H9 (cell line): ENCODE measurements around the gene SLC4A11. TPM values are rescaled to one million over a fixed set of nuclear protein-coding genes. Genes with fewer than 3 reads are reported as not detected.

ENCODE experiments used
- DNase-seq: peaks from one replicate; pipeline ENCODE4 v3.0.0-alpha.2; 2017
- H2AFZ ChIP-seq: one replicate; pipeline ENCODE4 v1.6.1; 2013; ENCODE audit warnings: mild to moderate bottlenecking, low read length, control low read depth, moderate library complexity
- H2AK5ac ChIP-seq: 2 replicates; pipeline ENCODE4 v1.6.1; 2013; ENCODE audit warnings: low read length, control low read depth, mixed read lengths; ENCODE audit not compliant: insufficient read length
- H2BK120ac ChIP-seq: one replicate; pipeline ENCODE4 v1.6.1; 2013; ENCODE audit warnings: low read depth, mild to moderate bottlenecking, low read length, control low read depth, inconsistent platforms; ENCODE audit not compliant: poor library complexity, severe bottlenecking
- H2BK12ac ChIP-seq: 2 replicates; pipeline ENCODE4 v1.6.1; 2013; ENCODE audit warnings: low read length, control low read depth, mixed read lengths, low read depth; ENCODE audit not compliant: insufficient read length
- H2BK15ac ChIP-seq: 2 replicates; pipeline ENCODE4 v1.6.1; 2013; ENCODE audit warnings: low read depth, low read length, control low read depth
- H2BK20ac ChIP-seq: one replicate; pipeline ENCODE4 v1.6.1; 2013; ENCODE audit warnings: low read depth, mild to moderate bottlenecking, low read length, control low read depth, inconsistent platforms; ENCODE audit not compliant: poor library complexity, severe bottlenecking
- H2BK5ac ChIP-seq: 2 replicates; pipeline ENCODE4 v1.6.1; 2013; ENCODE audit warnings: low read length, control low read depth, mixed read lengths; ENCODE audit not compliant: insufficient read length
- H3K14ac ChIP-seq: 2 replicates; pipeline ENCODE4 v1.6.1; 2013; ENCODE audit warnings: low read length, control low read depth; ENCODE audit not compliant: insufficient read depth
- H3K18ac ChIP-seq: 2 replicates; pipeline ENCODE4 v1.6.1; 2013; ENCODE audit warnings: low read depth, mild to moderate bottlenecking, mixed read lengths, low read length, control low read depth; ENCODE audit not compliant: insufficient read length
- H3K23ac ChIP-seq: 2 replicates; pipeline ENCODE4 v1.6.1; 2013; ENCODE audit warnings: low read length, control low read depth, mixed read lengths, low read depth; ENCODE audit not compliant: insufficient read length
- H3K23me2 ChIP-seq: 2 replicates; pipeline ENCODE4 v1.6.1; 2013; ENCODE audit warnings: low read depth, mild to moderate bottlenecking, mixed read lengths, low read length, control low read depth; ENCODE audit not compliant: insufficient read length, poor library complexity, severe bottlenecking
- H3K27ac ChIP-seq: 2 replicates; pipeline ENCODE4 v1.5.1; 2013; ENCODE audit warnings: low read length, control low read depth, mixed read lengths, low read depth; ENCODE audit not compliant: insufficient read length
- H3K27me3 ChIP-seq: 2 replicates; pipeline ENCODE4 v1.6.1; 2013; ENCODE audit warnings: low read length, control low read depth, inconsistent platforms; ENCODE audit not compliant: insufficient read depth
- H3K4ac ChIP-seq: 2 replicates; pipeline ENCODE4 v1.6.1; 2013; ENCODE audit warnings: low read depth, mild to moderate bottlenecking, control low read depth, inconsistent platforms, low read length, moderate library complexity
- H3K4me1 ChIP-seq: 2 replicates; pipeline ENCODE4 v1.6.1; 2013; ENCODE audit warnings: low read length, control low read depth, inconsistent platforms; ENCODE audit not compliant: insufficient read depth
- H3K4me2 ChIP-seq: 2 replicates; pipeline ENCODE4 v1.6.1; 2013; ENCODE audit warnings: low read length, control low read depth, mixed read lengths; ENCODE audit not compliant: insufficient read length, insufficient read depth
- H3K56ac ChIP-seq: 2 replicates; pipeline ENCODE4 v1.6.1; 2013; ENCODE audit warnings: low read depth, mild to moderate bottlenecking, mixed read lengths, low read length, control low read depth; ENCODE audit not compliant: insufficient read length
- H3K79me1 ChIP-seq: 2 replicates; pipeline ENCODE4 v1.6.1; 2013; ENCODE audit warnings: low read depth, mild to moderate bottlenecking, moderate library complexity, low read length, control low read depth, inconsistent platforms; ENCODE audit not compliant: insufficient read depth, poor library complexity, severe bottlenecking
- H3K79me2 ChIP-seq: 2 replicates; pipeline ENCODE4 v1.6.1; 2013; ENCODE audit warnings: low read length, control low read depth, inconsistent platforms; ENCODE audit not compliant: insufficient read depth
- H3K9ac ChIP-seq: 2 replicates; pipeline ENCODE4 v1.6.1; 2013; ENCODE audit warnings: low read length, control low read depth, mixed read lengths; ENCODE audit not compliant: insufficient read length; ENCODE audit errors: extremely low read depth
- H3K9me3 ChIP-seq: one replicate; pipeline ENCODE4 v1.6.1; 2013; ENCODE audit warnings: low read depth, low read length, inconsistent platforms; ENCODE audit not compliant: control insufficient read depth
- H3T11ph ChIP-seq: one replicate; pipeline ENCODE4 v1.6.1; 2013; ENCODE audit warnings: mild to moderate bottlenecking, low read length, control low read depth, inconsistent platforms
- H4K20me1 ChIP-seq: one replicate; pipeline ENCODE4 v1.6.1; 2013; ENCODE audit not compliant: control insufficient read depth, insufficient read length, insufficient read depth
- H4K5ac ChIP-seq: 2 replicates; pipeline ENCODE4 v1.6.1; 2013; ENCODE audit warnings: low read depth, mild to moderate bottlenecking, mixed read lengths, low read length, control low read depth; ENCODE audit not compliant: insufficient read length
- H4K8ac ChIP-seq: replicated peaks from 2 replicates; pipeline ENCODE4 v1.6.1; 2013; ENCODE audit warnings: low read length, control low read depth, mixed read lengths, low read depth; ENCODE audit not compliant: insufficient read length
- H4K91ac ChIP-seq: 2 replicates; pipeline ENCODE4 v1.6.1; 2013; ENCODE audit warnings: low read depth, mild to moderate bottlenecking, moderate library complexity, mixed read lengths, low read length, control low read depth; ENCODE audit not compliant: insufficient read length
- H3K27ac Mint-ChIP-seq, 3 experiments: 2 replicates in 2 of 3; 3 replicates in 1 of 3; pipeline ENCODE4 v1.8.0; 2020 to 2021; ENCODE audit warnings: mixed read lengths in 3 of 3, mild to moderate bottlenecking in 1 of 3, moderate library complexity in 1 of 3
- H3K27me3 Mint-ChIP-seq: 2 replicates; pipeline ENCODE4 v1.8.0; 2021; ENCODE audit warnings: low read depth, mild to moderate bottlenecking, moderate library complexity, mixed read lengths
- H3K36me3 Mint-ChIP-seq, 3 experiments: 2 replicates in 2 of 3; 3 replicates in 1 of 3; pipeline ENCODE4 v1.8.0; 2020 to 2021; ENCODE audit warnings: low read depth in 3 of 3, mixed read lengths in 3 of 3; ENCODE audit not compliant: insufficient read depth in 1 of 3
- H3K4me1 Mint-ChIP-seq, 2 experiments: 2 replicates each; pipeline ENCODE4 v1.8.0; 2020; ENCODE audit warnings: mixed read lengths in 2 of 2
- H3K4me3 Mint-ChIP-seq, 2 experiments: 2 replicates in 1 of 2; 3 replicates in 1 of 2; pipeline ENCODE4 v1.8.0; 2020 to 2021; ENCODE audit warnings: mild to moderate bottlenecking in 2 of 2, mixed read lengths in 2 of 2, moderate library complexity in 1 of 2
- H3K9me3 Mint-ChIP-seq, 2 experiments: 2 replicates in 1 of 2; 3 replicates in 1 of 2; pipeline ENCODE4 v1.8.0; 2020; ENCODE audit warnings: mild to moderate bottlenecking in 2 of 2, mixed read lengths in 2 of 2, moderate library complexity in 1 of 2
- CTCF ChIP-seq: fragments of 200-600 bp; sonication (generic); conservative IDR thresholded peaks from 3 replicates; pipeline ENCODE4 v1.8.0; 2021; ENCODE audit warnings: antibody characterized with exemption, mild to moderate bottlenecking
- WGBS: extraction: QIAGEN DNeasy Blood & Tissue Kit; methylation state at CpG from one replicate; pipeline ENCODE4 v1.1.7; 2013; ENCODE audit warnings: missing lambda C conversion rate, low lambda C conversion rate, mixed read lengths; ENCODE audit not compliant: insufficient read length; ENCODE audit errors: extremely low coverage; 5-methylcytosine and 5-hydroxymethylcytosine counted together
- total RNA-seq: library from RNA; stranded (reverse); gene quantifications from 2 replicates; pipeline ENCODE4 v1.2.1, GENCODE V29; 2021

The SLC4A11 gene
- total RNA-seq, 1 experiment from 2014 or later = 29.4 TPM

- H2BK15ac ChIP-seq = no peak overlapping the region
- no peaks in the 10 kb centered on the region for H3K79me1 ChIP-seq
- H4K91ac ChIP-seq = no peak overlapping the region
- no peak overlapping the region for H2BK20ac ChIP-seq
- peaks cover 18% of the 10 kb centered on the region for H3K23me2 ChIP-seq
- Mint-ChIP-seq H3K4me1 (peaks cover 16 to 22% of the 10 kb centered on the region in 2 experiments), H3K9me3 (no peaks in the 10 kb centered on the region; a peak in 1 of 5 replicates), H3K27me3 (peaks cover 66% of the 10 kb centered on the region), H3K4me3 (peak overlapping the region; percentile 88 to 95; a peak in 4 of 5 replicates), H3K27ac (no peak overlapping the region), H3K36me3 (peaks cover 0 to 5% (median 4%) of the 10 kb centered on the region in 3 experiments; a peak in 1 of 7 replicates)
- no peak overlapping the region for H3K56ac ChIP-seq
- no peak overlapping the region for H4K5ac ChIP-seq
- no peak overlapping the region for H2BK5ac ChIP-seq
- no peak for TF ChIP-seq CTCF
- H3K18ac ChIP-seq = no peak overlapping the region
- H3K79me2 ChIP-seq = no peaks in the 10 kb centered on the region
- H3K14ac ChIP-seq = no peak overlapping the region
- no CpG with 5 or more reads among the region's 15 CpGs for WGBS
- H3K9ac ChIP-seq = no peak overlapping the region
- no peak overlapping the region for H2BK12ac ChIP-seq
- H2AK5ac ChIP-seq = no peak overlapping the region
- H3K27me3 ChIP-seq = peaks cover 18% of the 10 kb centered on the region; the same call in 1 of the 2 replicates
- no peak overlapping the region for H3K4ac ChIP-seq
- peak overlapping the region; percentile 52 for H3K4me2 ChIP-seq
- no peak for DNase-seq
- no peak overlapping the region for H3K23ac ChIP-seq
- H3K4me1 ChIP-seq = no peaks in the 10 kb centered on the region; the same call in 1 of the 2 replicates
- no peak overlapping the region for H3K27ac ChIP-seq
- H3K9me3 ChIP-seq = no peaks in the 10 kb centered on the region
- H2BK120ac ChIP-seq = no peak overlapping the region
- no peaks in the 10 kb centered on the region for H4K20me1 ChIP-seq
- H3T11ph ChIP-seq = no peak overlapping the region
- no peak overlapping the region for H4K8ac ChIP-seq
- no peak overlapping the region for H2AFZ ChIP-seq
Measured at GRCh38 chr20:3240776-3241363, 1.9 kb upstream of the SLC4A11 start.
